Ovary (tissue), 9 donors: ENCODE results near the gene SNX27. TPM values are rescaled to one million over a fixed set of nuclear protein-coding genes. Genes with fewer than 3 reads are reported as not detected.
"Not testable (repeated sequence)": the region's sequence is repeated elsewhere in the genome, so short reads cannot be mapped to it uniquely, and the experiment has no call there.

Experiments
- DNase-seq, 5 donors: peaks; one replicate each; pipeline ENCODE4 v3.0.0-alpha.2; 2019 to 2020
- H3K27ac ChIP-seq, 2 donors: fragments of 200-600 bp; one replicate each; pipeline versions ENCODE4 v1.5.1 to v1.8.0; 2019 to 2022
- H3K27me3 ChIP-seq: fragments of 200-600 bp; one replicate; pipeline ENCODE4 v1.8.0; 2022
- H3K36me3 ChIP-seq: fragments of 200-600 bp; sonication (generic); one replicate; pipeline ENCODE4 v1.5.1; 2019
- H3K4me1 ChIP-seq: one replicate; pipeline ENCODE4 v1.8.1; 2013; ENCODE audit warnings: mild to moderate bottlenecking, moderate library complexity; ENCODE audit not compliant: insufficient read depth
- H3K4me3 ChIP-seq: fragments of 200-600 bp; sonication (generic); one replicate; pipeline ENCODE4 v1.5.1; 2017
- H3K9me3 ChIP-seq, 2 donors: fragments of 200-600 bp in 1 of 2; sonication (generic) in 1 of 2; one replicate each; pipeline versions ENCODE4 v1.5.1 to v1.8.1; 2013 to 2019; ENCODE audit warnings: mild to moderate bottlenecking in 1 of 2, moderate library complexity in 1 of 2
- CTCF ChIP-seq, 3 donors: fragments of 450-650 bp in 2 of 3; fragments of 200-600 bp in 1 of 3; IDR thresholded peaks; one replicate each; pipeline versions ENCODE4 v1.5.1 to v1.8.0; 2016 to 2022; ENCODE audit warnings: antibody characterized with exemption in 3 of 3, mild to moderate bottlenecking in 1 of 3
- EP300 ChIP-seq: sonication (generic); formaldehyde crosslinking; IDR thresholded peaks from one replicate; pipeline ENCODE4 v1.6.1; 2017; ENCODE audit warnings: antibody characterized with exemption
- POLR2A ChIP-seq: fragments of 450-650 bp; IDR thresholded peaks from one replicate; pipeline ENCODE4 v1.6.1; 2017; ENCODE audit warnings: antibody characterized with exemption, mild to moderate bottlenecking, moderate library complexity
- WGBS, 3 donors: extraction: QIAGEN DNeasy Blood & Tissue Kit in 1 of 3; methylation state at CpG; one replicate each; pipeline versions ENCODE4 v1.1.5 to v1.1.7; 2013 to 2017; 5-methylcytosine and 5-hydroxymethylcytosine counted together
- intact Hi-C, 4 donors: fragments of 100-400 bp; cut with DNase I; formaldehyde crosslinking; loops; one replicate each; pipeline versions ENCODE4 v1.11.0 to v1.15.1; 2022 to 2023
- polyA plus RNA-seq, 2 donors: library from polyadenylated mRNA; stranded (reverse); fragments of 200-250 nt in 1 of 2; fragments of 350-450 nt in 1 of 2; fragmentation: Illumina TruSeq in 1 of 2; extraction: RNeasy Lipid Tissue Mini Kit (QIAGEN cat#74804) in 1 of 2; gene quantifications; one replicate each; pipeline ENCODE4 v1.2.3, GENCODE V29; 2013 to 2014
- total RNA-seq, 7 donors: library from RNA; depleted of rRNA in 2 of 7; stranded (reverse); fragments of >200 nt in 2 of 7; fragmentation: NEBNext Ultra II Directional in 3 of 7; extraction: Animal tissue kit (Norgen Biotek cat#: 25700) in 3 of 7; gene quantifications; one replicate each; pipeline versions ENCODE4 v1.1.0 to v1.2.4, GENCODE V29; 2016 to 2023
- donor health status: DM: no; HTN: no; CAD: no; lungs with moderate emphysema.
- donor health status: DM: no; HTN: no; CAD: no.
- donor health status: Bipolar disorder and iron deficiency.
- donor health status: DM: yes; HTN: yes; CAD: no.
- donor health status: DM: no; HTN: no; CAD: no.
- donor health status: DM: yes; HTN: yes; CAD: no.

SNX27 gene
- total and polyA plus RNA-seq, 9 donors: 9.5 to 42.7 (median 35.1) TPM

GRCh38 chr1:151590961-151591360 lies 20.9 kb upstream of the SNX27 start:
- TF ChIP-seq CTCF (IDR thresholded peaks at IDR 0.05) (no peak), POLR2A (no peak)
- Histone ChIP-seq H3K4me3 (no peak overlapping the region), H3K36me3 (no peaks in the 10 kb centered on the region), H3K27me3 (no peaks in the 10 kb centered on the region), H3K9me3 (no peaks in the 10 kb centered on the region), H3K27ac (no peak overlapping the region), H3K4me1 (peaks cover 1% of the 10 kb centered on the region)
- intact Hi-C loops: loop anchor here in 2 of 4 donors (5.0 to 10.0 kb wide), 2 partner anchors 144 to 146 kb away; no protein-coding TSS in a partner anchor
- DNase-seq: no peak
- WGBS, 3 donors: 91 to 96% (median 92%) methylated on average over 3 of the region's 3 CpGs

- WGBS, 3 donors: 16 to 21% (median 18%) methylated on average over 9 of the region's 9 CpGs
- DNase-seq: no peak
- H3K4me3 ChIP-seq: no peak overlapping the region
- no peak for TF ChIP-seq EP300
- TF ChIP-seq POLR2A: no peak
- TF ChIP-seq CTCF (IDR thresholded peaks at IDR 0.05): no peak
- no peaks in the 10 kb centered on the region for H3K9me3 ChIP-seq
- H3K27me3 ChIP-seq: no peaks in the 10 kb centered on the region
- no peaks in the 10 kb centered on the region for H3K36me3 ChIP-seq
- H3K27ac ChIP-seq: no peak overlapping the region
- H3K4me1 ChIP-seq: peaks cover 1% of the 10 kb centered on the region
- intact Hi-C loops: loop anchor here in 2 of 4 donors (5.0 to 10.0 kb wide), 2 partner anchors 141 to 144 kb away; no protein-coding TSS in a partner anchor
Measured at GRCh38 chr1:151593730-151594129, 18.1 kb upstream of the SNX27 start.

GRCh38 chr1:151594143-151594625 lies 17.7 kb upstream of the SNX27 start:
- 6 to 9% (median 7%) methylated on average over 12 of the region's 12 CpGs for WGBS, 3 donors
- DNase-seq: peak; percentile 70 to 80 (median 76)
- H3K9me3 ChIP-seq: no peaks in the 10 kb centered on the region
- intact Hi-C loops: loop anchor here in 2 of 4 donors (5.0 to 10.0 kb wide), 2 partner anchors 141 to 143 kb away; no protein-coding TSS in a partner anchor
- H3K27me3 ChIP-seq: no peaks in the 10 kb centered on the region
- no peaks in the 10 kb centered on the region for H3K36me3 ChIP-seq
- H3K4me1 ChIP-seq: peaks cover 1% of the 10 kb centered on the region
- H3K4me3 ChIP-seq: no peak overlapping the region
- H3K27ac ChIP-seq: no peak overlapping the region
- no peak for TF ChIP-seq EP300
- TF ChIP-seq CTCF (IDR thresholded peaks at IDR 0.05): peak; percentile 66 to 72 (median 67)
- no peak for TF ChIP-seq POLR2A

GRCh38 chr1:151596166-151596953 lies 15.5 kb upstream of the SNX27 start:
- no peak for TF ChIP-seq EP300
- WGBS, 3 donors: 80 to 87% (median 81%) methylated on average over 5 of the region's 5 CpGs
- intact Hi-C loops: loop anchor here in 1 of 4 donors (10.0 kb wide), 1 partner anchor 138 kb away; no protein-coding TSS in a partner anchor

GRCh38 chr1:151602550-151602949 lies 9.3 kb upstream of the SNX27 start:
- H3K36me3 ChIP-seq, H3K4me3 ChIP-seq, H3K27ac ChIP-seq, H3K9me3 ChIP-seq, H3K4me1 ChIP-seq, intact Hi-C loops, H3K27me3 ChIP-seq, DNase-seq: not testable (repeated sequence)
- 83 to 86% (median 85%) methylated on average over 5 of the region's 5 CpGs for WGBS, 3 donors

More at GRCh38 chr1:151596166-151596953, 15.5 kb upstream of the SNX27 start:
- no peak overlapping the region for H3K4me3 ChIP-seq
- no peaks in the 10 kb centered on the region for H3K27me3 ChIP-seq
- no peak overlapping the region for H3K27ac ChIP-seq
- no peak for DNase-seq
- H3K36me3 ChIP-seq: no peaks in the 10 kb centered on the region
- H3K4me1 ChIP-seq: peaks cover 1% of the 10 kb centered on the region
- H3K9me3 ChIP-seq: no peaks in the 10 kb centered on the region
